Mammary epithelial cell (primary cell): ENCODE data around the gene TNNC1.

Experiments used
- CTCF ChIP-seq, 2 donors: IDR thresholded peaks in 1 of 2; conservative IDR thresholded peaks in 1 of 2; 2 replicates each; pipeline ENCODE4 v1.5.1; 2011 to 2012; ENCODE audit warnings: inconsistent platforms in 2 of 2, low read length in 2 of 2, mild to moderate bottlenecking in 2 of 2, control low read depth in 1 of 2, low read depth in 1 of 2; ENCODE audit not compliant: insufficient read depth in 1 of 2; ENCODE audit errors: extremely low read depth in 1 of 2
- EZH2 ChIP-seq: IDR thresholded peaks from 2 replicates; pipeline ENCODE4 v1.6.1; 2012; ENCODE audit warnings: low read length, inconsistent platforms, borderline replicate concordance

DNA sequence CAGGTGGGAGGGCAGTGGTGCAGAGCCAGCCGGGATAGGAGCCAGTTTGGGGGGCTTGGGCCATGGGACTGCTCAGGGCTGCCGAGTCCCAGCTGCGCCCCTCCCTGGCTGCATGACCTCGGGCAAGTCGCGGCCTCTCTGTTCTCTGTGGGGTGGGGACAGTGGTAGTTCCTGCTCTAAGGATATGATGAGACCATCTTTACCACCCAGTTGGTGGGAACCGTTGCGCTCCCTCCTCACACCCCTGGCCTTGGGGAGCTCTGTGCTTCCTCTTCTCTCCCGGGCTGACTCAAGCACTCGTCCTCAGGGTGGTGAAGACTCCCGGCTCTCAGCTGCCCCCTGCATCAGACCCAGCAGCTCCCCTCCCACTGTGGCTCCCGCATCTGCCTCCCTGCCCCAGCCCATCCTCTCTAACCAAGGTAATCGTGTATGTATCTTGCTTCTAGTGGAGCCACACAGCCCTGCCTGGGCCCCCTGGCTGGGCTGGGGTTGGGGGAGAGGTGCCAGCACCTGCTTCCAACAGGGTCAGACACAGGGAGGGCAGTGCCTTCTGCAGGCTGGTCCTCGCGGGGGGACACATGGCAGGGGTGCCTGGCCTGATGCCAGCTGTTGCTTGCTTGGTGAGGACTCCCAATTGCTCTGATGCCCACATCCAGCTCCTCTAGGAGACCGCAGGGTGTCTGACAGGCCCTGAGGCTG lies 26.2 kb upstream of the TNNC1 start:
- TF ChIP-seq CTCF (conservative IDR thresholded peaks at IDR 0.05 in 1 of 2, IDR thresholded peaks at IDR 0.05 in 1 of 2; ENCODE audit: extremely low read depth in 1 of 2, insufficient read depth in 1 of 2, low read depth in 1 of 2, low read length in 2 of 2): no peak
- TF ChIP-seq EZH2: no peak
